H1 (cell line): Measurements from ENCODE around the gene NRL. TPM values are rescaled to one million over a fixed set of nuclear protein-coding genes. Genes with fewer than 3 reads are reported as not detected.

ENCODE experiments used
- CHD7 ChIP-seq: fragments of 300-600 bp; sonication (generic); IDR thresholded peaks from 2 replicates; pipeline ENCODE4 v1.7.1; 2012; ENCODE audit warnings: low read length, moderate library complexity, mild to moderate bottlenecking, inconsistent platforms; ENCODE audit not compliant: insufficient replicate concordance
- NRF1 ChIP-seq: IDR thresholded peaks from 2 replicates; pipeline ENCODE4 v1.6.1; 2011; ENCODE audit warnings: mild to moderate bottlenecking, low read depth, low read length, improper control_type of control experiment
- polyA plus RNA-seq, 7 experiments: library from polyadenylated mRNA; depleted of rRNA in 3 of 7; stranded (reverse) in 5 of 7; unstranded in 2 of 7; fragments of >200 nt in 5 of 7; fragments of 200-250 nt in 2 of 7; gene quantifications; 1 replicate in 5 of 7; 2 replicates in 1 of 7; 4 replicates in 1 of 7; pipeline versions ENCODE4 v1.2.1 to v1.2.3, GENCODE V29; 2011 to 2013; ENCODE audit warnings: missing spikeins in 2 of 7, mixed read lengths in 2 of 7
- total RNA-seq: library from RNA; stranded (reverse); fragmentation: NEBNext Ultra II Directional; extraction: Animal tissue kit (Norgen Biotek cat#: 25700); gene quantifications from 2 replicates; pipeline ENCODE4 v1.2.1, GENCODE V29; 2021

The NRL gene
- total and polyA plus RNA-seq, 2 of the 8 experiments (the other 6 are each of a cell fraction or from before 2014, with no cell fraction given), result 1.1 to 2.2 TPM

GRCh38 chr14:24074625-24075484 is 39.9 kb downstream of the NRL start (continued):
- TF ChIP-seq CHD7 (no peak), NRF1 (no peak)
